Activated T-cell treated with anti-CD3 and anti-CD28 coated beads for 1 hour (primary cell): ENCODE measurements around the gene CSTF2T.

Experiments
- DNase-seq: peaks from one replicate; pipeline ENCODE4 v3.0.0-alpha.2; 2020; ENCODE audit warnings: low read depth

Gene CSTF2T, protein sequence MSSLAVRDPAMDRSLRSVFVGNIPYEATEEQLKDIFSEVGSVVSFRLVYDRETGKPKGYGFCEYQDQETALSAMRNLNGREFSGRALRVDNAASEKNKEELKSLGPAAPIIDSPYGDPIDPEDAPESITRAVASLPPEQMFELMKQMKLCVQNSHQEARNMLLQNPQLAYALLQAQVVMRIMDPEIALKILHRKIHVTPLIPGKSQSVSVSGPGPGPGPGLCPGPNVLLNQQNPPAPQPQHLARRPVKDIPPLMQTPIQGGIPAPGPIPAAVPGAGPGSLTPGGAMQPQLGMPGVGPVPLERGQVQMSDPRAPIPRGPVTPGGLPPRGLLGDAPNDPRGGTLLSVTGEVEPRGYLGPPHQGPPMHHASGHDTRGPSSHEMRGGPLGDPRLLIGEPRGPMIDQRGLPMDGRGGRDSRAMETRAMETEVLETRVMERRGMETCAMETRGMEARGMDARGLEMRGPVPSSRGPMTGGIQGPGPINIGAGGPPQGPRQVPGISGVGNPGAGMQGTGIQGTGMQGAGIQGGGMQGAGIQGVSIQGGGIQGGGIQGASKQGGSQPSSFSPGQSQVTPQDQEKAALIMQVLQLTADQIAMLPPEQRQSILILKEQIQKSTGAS

GRCh38 chr10:51699475-51700227, at the start of gene CSTF2T:
TSS of gene CSTF2T (minus strand) at chr10:51699595. CDS start at chr10:51699549, 46 bp downstream.
- peak; percentile 87 for DNase-seq

DNA sequence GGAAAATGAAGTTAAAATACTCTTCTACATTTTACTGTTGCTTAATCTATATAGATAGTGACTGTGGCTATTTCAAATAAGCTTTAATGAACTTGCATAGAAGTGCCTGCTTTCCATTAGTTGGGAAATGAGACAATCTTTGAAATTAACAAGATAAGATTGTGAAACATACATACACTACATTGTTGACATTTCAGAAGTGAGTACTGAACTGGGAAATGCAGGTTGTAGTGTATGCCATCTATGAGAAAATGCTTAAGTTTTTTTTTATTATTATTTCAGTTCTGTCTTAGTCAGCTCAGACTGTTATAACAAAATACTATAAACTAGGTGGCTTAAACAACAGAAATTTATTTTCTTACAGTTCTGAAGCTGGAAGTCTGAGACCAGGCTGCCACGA, 49.6 kb upstream of the CSTF2T start:
- DNase-seq = no peak

- no peak for DNase-seq
Measured at GRCh38 chr10:51747216-51747615, 47.8 kb upstream of the CSTF2T start.

- no peak for DNase-seq
Measured at GRCh38 chr10:51745397-51745796, 46.0 kb upstream of the CSTF2T start.

DNA sequence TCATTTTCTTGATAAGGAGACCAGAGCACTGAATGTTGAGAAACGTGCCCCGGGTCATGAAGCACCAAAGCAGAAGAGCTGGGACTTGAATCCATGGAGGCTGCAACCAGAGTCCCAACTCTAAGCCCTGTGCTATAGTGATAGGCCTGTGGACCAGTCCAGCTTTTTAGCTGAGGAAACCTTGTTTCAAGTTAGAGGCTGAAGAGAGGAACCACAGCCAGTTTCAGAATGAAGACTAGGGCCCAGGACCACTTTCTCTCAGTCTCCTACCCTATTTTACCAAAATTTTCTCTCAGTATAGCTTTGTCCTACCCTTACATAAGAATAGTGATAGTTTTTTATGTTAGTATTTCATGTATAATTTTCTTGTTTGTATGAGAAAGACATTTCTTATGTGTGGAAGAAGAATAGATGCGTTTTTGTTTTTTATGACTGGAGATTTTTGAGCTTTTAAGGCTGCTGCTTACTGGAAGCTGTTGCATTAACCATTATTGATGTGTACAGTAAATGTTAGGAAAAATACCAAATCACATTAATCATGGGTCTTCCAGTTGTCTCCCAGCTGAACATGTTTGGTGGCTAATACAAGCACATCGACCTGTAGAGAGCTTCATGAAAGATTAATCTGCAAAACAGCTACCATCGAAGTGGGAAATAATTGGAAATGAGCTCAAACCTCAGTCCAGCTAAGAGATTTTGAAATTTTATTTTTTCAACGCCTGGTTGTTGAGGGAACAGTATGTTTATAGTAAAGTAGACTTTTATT, 45.0 kb upstream of the CSTF2T start:
- DNase-seq = no peak

DNA sequence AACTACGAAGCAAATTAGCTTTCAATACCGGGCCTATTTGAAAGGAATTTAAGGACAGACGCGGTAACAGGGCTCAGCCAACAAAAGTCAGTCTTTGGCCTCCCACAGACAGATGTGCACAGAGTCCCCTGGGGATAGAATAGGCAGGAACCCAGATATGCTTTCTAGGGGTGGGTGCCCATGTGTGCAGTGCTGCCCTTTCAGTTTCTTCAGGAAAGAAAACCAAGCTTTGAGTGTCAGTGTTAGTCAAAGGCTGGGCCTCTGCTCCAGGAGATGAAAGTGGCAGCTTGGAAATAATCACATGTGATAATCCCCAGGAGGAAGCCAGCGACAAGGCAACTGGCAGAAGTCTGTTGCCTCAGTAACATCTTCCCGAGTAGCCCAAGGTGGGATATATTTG, 43.8 kb upstream of the CSTF2T start:
- no peak for DNase-seq

DNA sequence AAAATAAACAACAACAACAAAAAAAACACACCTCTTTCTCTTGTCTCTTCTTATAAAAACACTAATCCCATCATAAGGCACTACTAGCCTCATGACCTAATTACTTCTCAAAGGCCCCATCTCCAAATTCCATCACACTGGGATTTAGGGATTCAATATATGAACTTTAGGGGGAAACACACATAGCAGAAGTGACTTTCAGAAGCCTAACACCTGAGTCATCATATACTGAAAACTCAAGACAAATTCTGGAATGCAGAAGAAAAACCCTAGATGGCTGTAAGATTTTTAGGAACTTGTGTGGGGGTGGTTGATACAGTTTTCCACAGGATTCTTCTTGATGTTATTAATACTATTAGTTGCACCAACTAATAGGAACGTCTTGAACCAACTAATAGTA, 33.7 kb upstream of the CSTF2T start:
- no peak for DNase-seq

DNA sequence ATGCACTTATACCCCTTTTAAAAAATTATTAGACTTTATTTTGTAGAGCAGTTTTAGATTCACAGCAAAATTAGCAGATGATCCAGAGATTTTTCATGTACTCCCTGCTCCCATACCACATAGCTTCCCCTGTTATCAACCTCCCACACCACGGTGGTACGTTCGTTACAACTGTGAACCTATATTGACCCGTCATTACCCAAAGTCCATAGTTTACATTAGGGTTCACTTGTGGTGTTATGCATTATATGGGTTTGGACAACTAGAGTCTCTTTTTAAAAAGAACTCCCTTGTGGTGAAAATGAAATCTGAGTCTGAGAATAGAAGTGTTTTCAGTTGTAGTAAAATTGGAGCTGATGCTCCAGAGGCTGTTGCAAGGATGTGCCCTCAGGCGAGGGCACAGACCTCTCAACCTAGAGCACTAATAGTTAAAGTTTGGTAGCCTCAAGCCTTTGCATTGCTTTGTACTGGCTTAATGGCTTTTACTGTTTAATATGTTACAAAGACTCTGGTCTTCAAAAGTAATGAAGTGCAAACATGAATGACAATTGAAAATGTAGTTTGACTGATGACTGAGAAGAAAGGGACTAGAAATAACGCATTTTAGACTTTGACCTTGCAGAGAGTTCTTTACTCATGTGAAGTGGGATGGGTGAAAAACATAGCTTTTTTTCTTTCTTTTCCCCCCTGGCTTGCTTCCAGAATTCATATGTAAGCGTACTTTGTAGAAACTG, 30.6 kb upstream of the CSTF2T start:
- no peak for DNase-seq

DNA sequence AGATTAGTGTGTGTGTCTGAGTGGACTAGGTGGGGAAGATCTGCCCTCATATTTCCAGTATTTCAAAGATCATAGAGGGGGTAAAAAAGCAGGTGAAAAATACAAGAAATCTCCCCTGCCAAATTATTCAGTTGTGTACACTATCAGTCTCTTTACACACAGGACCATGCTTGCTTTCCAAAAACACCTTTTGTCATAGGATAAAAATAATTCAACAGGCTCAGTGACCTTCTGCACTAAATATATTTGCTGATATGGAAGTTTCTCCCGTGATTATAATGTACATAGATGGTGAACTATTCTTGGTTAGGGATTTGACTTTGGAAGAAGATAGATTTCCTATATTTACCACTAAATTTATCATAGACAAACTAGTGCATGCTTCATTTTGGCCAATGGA, 24.6 kb upstream of the CSTF2T start:
- no peak for DNase-seq

DNA sequence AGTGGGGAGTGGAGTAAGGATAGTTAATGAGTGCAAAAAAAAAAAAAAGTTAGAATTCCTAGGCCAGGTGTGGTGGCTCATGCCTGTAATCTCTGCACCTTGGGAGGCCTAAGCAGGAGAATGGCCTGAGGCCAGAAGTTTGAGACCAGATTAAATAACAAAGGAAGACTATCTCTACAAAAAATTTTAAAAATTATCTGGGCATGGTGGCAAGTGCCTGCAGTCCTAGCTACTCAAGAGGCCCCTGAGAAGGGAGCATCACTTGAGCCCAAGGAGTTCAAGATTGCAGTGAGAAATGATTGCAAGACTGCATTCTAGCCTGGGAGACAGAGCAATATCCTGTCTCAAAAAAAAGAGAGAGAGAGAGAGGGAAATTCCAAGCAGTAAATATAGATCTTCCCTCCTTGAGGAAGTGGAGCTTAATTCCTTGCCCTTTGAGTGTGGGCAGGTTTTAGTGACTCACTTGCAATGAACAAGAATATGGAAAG, 19.5 kb upstream of the CSTF2T start:
- no peak for DNase-seq

- no peak for DNase-seq
Measured at GRCh38 chr10:51716981-51717380, 17.6 kb upstream of the CSTF2T start.

- DNase-seq = no peak
Measured at GRCh38 chr10:51711519-51711891, 12.1 kb upstream of the CSTF2T start.

DNA sequence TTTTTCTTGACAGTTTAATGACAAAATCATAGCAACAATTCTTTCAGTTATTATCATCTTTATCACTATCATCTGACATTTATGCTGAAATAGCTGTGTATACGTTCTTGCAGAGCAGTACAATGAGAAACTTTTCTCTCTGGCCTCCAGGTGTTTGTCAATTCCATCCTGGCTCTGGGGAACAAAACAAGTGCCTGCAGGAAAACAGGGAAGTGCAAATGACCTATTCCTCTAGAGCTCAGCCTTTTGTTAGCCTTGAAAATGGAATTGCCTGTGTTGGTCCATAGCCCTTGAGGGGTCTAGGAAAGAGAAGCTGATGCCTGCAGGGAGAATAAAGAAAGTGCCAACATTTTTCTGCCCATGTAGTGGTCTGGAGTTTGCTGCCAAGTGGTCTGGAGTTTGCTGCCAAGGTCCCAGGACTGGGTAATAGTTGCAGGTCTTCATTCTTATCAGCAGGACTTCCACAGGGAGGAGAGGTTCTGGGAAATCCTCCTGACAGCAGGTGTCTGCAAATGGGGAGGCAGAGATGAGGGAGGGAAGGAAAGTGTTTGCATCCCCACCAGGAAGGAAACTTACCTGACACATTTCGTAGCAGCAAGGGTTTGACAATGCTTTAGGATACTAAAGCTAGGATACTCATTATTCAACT, 10.1 kb upstream of the CSTF2T start:
- no peak for DNase-seq

DNA sequence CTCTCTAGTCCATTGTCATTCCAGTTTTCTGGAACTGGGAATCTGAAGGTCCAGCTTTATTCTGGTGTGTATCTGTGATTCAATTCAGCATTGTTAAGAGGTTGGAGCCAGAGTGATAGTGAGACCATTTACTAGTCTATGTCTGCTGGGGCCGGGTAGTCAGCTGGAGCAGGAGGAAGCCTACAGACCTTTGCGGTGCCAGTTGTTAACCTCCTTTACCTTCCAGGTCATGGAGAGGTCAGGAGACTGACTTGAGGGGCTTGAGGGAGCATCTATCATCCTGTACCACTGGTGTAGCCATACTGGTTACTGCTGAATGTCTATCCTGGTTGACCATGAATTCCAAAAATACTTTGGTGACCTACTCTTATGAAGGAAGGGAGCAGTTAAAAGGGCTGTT, 9.2 kb upstream of the CSTF2T start:
- DNase-seq = no peak

DNA sequence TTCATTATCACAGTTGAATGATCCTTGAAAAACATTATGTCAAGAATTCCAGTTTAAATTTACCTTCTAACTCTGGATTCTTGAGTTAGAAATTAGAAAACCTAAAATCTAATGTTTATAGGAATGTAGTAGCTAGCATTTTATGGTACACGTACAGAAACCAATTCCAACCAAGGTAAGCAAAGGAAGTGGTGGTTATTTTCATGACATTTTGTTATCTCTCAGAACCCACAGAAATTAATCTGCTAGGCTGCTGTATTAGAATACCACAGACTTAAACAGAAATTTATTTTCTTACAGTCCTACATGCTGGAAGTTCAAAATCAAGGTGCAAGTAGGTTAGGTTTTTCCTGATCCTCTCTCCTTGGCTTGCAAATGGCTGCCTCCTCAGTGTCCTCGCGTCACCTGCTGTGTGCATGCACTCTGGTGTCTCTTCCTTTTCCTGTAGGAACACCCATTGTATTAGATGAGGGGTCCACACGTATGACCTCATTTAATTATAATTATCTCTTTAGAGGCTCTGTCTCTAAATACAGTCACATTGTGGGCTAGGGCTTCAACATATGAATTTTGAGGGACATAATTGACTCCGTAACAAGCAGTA, 8.5 kb upstream of the CSTF2T start:
- DNase-seq = no peak

- no peak for DNase-seq
Measured at GRCh38 chr10:51707392-51707791, 8.0 kb upstream of the CSTF2T start.

DNA sequence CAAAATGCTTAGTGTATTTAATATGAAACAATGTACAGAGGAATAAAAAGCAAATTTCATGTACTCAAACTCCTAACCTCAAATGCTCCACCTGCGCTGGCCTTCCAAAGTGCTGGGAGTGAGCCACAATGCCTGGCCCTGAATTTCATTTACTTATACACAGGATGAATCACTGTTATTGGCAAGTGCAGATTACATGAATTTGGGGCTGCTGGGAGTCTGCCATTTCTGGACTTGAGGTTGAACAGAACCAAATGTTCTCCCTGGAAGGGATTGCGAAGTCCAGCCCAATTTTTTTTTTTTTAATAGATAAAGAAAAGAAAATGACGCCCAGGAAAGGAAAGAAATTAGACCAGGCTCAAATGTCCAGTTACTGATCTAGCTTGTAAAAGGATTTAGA, 6.8 kb upstream of the CSTF2T start:
- no peak for DNase-seq

DNA sequence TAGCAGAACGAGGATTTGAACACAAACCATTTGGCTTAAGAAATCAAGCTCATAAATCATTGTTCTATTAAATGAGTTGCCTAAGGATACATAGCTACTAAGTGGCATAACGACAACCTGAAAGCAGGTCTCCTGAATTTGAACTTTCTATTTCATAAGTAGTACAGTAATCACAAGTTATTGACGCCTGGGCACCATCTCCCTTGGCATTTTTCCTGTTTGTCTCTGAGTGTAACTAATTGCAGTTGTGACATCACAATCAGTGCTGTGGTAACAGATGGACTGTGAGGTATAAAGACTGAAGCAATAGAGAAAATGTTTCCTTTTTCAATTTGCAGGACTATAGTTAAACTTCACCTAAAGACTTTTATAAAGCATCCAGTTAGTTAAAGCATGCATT, 6.4 kb upstream of the CSTF2T start:
- DNase-seq = no peak

DNA sequence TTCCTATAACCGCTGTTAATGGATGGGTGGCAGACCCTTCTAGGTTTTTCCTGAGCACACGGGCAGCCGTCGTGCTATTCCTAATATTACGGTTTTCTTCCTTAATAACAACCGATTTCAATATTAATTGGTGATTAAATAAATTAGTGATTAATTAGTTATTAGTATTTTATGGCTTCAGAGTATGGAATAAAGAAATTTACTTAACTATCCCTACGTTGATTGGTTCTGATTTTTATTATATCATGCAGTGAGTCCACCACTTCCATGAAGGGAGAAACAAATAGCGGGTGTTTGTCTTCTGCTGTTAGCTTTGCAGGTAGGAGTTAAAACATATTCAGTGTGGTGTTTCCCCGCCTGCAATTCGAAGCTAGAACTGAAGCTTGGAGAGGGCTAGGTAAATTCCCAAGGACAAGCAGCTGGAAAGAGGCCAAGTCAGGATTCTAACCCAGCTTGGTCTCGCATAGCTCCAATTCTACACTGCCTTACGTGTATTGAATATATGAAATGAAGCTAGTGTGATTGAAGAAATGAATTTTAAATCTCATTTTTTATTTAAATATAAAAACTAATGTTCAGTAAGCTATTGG, 928 bp upstream of the CSTF2T start:
- DNase-seq = no peak

DNA sequence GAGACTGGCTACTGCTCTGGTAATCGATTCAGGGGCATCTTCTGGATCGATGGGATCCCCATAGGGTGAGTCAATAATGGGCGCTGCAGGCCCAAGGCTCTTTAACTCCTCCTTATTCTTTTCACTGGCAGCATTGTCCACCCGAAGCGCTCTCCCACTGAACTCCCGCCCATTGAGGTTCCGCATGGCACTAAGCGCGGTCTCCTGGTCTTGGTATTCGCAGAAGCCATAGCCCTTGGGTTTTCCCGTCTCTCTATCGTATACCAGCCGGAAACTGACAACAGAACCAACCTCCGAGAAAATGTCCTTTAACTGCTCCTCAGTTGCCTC, 285 bp downstream of the CSTF2T start:
- no peak for DNase-seq
